Measurements from ENCODE around the gene LRRC14B. TPM values are rescaled to one million over a fixed set of nuclear protein-coding genes. Genes with fewer than 3 reads are reported as not detected.

LRRC14B gene
- total RNA-seq, result not detected

GRCh38 chr5:191036-191948 is at the start of gene LRRC14B:
TSS of gene LRRC14B (plus strand) at chr5:191495. CDS start at chr5:191539, 44 bp downstream.
- no peak for DNase-seq (ENCODE audit: low spot score)

GRCh38 chr5:141761-142160 is 49.5 kb upstream of the LRRC14B start:
- no peak for DNase-seq (ENCODE audit: low spot score)

GRCh38 chr5:142246-142810 is 49.0 kb upstream of the LRRC14B start:
- no peak for DNase-seq (ENCODE audit: low spot score)

GRCh38 chr5:143041-143440 is 48.3 kb upstream of the LRRC14B start:
- no peak for DNase-seq (ENCODE audit: low spot score)

GRCh38 chr5:144941-145340 is 46.4 kb upstream of the LRRC14B start:
- no peak for DNase-seq (ENCODE audit: low spot score)

- DNase-seq (ENCODE audit: low spot score), result no peak
Observed at GRCh38 chr5:145585-146323, 45.5 kb upstream of the LRRC14B start.

GRCh38 chr5:147751-148150 is 43.5 kb upstream of the LRRC14B start:
- DNase-seq (ENCODE audit: low spot score), result no peak

GRCh38 chr5:149745-150485 is 41.4 kb upstream of the LRRC14B start:
- no peak for DNase-seq (ENCODE audit: low spot score)

GRCh38 chr5:150746-151145 is 40.5 kb upstream of the LRRC14B start:
- no peak for DNase-seq (ENCODE audit: low spot score)

- DNase-seq (ENCODE audit: low spot score), result no peak
Observed at GRCh38 chr5:152077-152476, 39.2 kb upstream of the LRRC14B start.

GRCh38 chr5:153256-153655 is 38.0 kb upstream of the LRRC14B start:
- no peak for DNase-seq (ENCODE audit: low spot score)

GRCh38 chr5:154236-154635 is 37.1 kb upstream of the LRRC14B start:
- no peak for DNase-seq (ENCODE audit: low spot score)

- peak; percentile 22 for DNase-seq (ENCODE audit: low spot score)
Observed at GRCh38 chr5:154826-155225, 36.5 kb upstream of the LRRC14B start.

- DNase-seq (ENCODE audit: low spot score), result peak; percentile 29
Observed at GRCh38 chr5:155651-156410, 35.5 kb upstream of the LRRC14B start.

GRCh38 chr5:156411-157072 is 34.8 kb upstream of the LRRC14B start:
- peak; percentile 27 for DNase-seq (ENCODE audit: low spot score)

- peak; percentile 32 for DNase-seq (ENCODE audit: low spot score)
Observed at GRCh38 chr5:157126-157715, 34.1 kb upstream of the LRRC14B start.

GRCh38 chr5:157801-158200 is 33.5 kb upstream of the LRRC14B start:
- DNase-seq (ENCODE audit: low spot score), result no peak

- no peak for DNase-seq (ENCODE audit: low spot score)
Observed at GRCh38 chr5:158807-159447, 32.4 kb upstream of the LRRC14B start.

- no peak for DNase-seq (ENCODE audit: low spot score)
Observed at GRCh38 chr5:159448-160172, 31.7 kb upstream of the LRRC14B start.
